SW480 (cell line): Measurements from ENCODE around the gene NTRK3.

Experiments used
- DNase-seq: peaks from one replicate; pipeline ENCODE4 v3.0.0-alpha.2; 2016; ENCODE audit warnings: low spot score

The NTRK3 gene

GRCh38 chr15:88230823-88231222 is 25.7 kb downstream of the NTRK3 start:
- DNase-seq = no peak

- no peak for DNase-seq
These were observed 31.1 kb downstream of the NTRK3 start for GRCh38 chr15:88225461-88225860.

GRCh38 chr15:88223084-88223483 is 33.5 kb downstream of the NTRK3 start:
- no peak for DNase-seq

GRCh38 chr15:88221836-88222235 is 34.7 kb downstream of the NTRK3 start:
- DNase-seq = no peak

- DNase-seq = no peak
These were observed 35.9 kb downstream of the NTRK3 start for GRCh38 chr15:88220443-88221335.

GRCh38 chr15:88219623-88220022 is 36.9 kb downstream of the NTRK3 start:
- no peak for DNase-seq

GRCh38 chr15:88218557-88219221 is 37.9 kb downstream of the NTRK3 start:
- no peak for DNase-seq

GRCh38 chr15:88215066-88215648 is 41.4 kb downstream of the NTRK3 start:
- DNase-seq = no peak

- no peak for DNase-seq
These were observed 47.4 kb downstream of the NTRK3 start for GRCh38 chr15:88209111-88209510.

GRCh38 chr15:88208396-88208795 is 48.1 kb downstream of the NTRK3 start:
- DNase-seq = no peak

- no peak for DNase-seq
These were observed 49.0 kb downstream of the NTRK3 start for GRCh38 chr15:88207565-88207964.

GRCh38 chr15:88204584-88204983 is 52.0 kb downstream of the NTRK3 start:
- peak; percentile 36 for DNase-seq

GRCh38 chr15:88202231-88202630 is 54.3 kb downstream of the NTRK3 start:
- no peak for DNase-seq

GRCh38 chr15:88201207-88201606 is 55.3 kb downstream of the NTRK3 start:
- no peak for DNase-seq

- DNase-seq = no peak
These were observed 59.6 kb downstream of the NTRK3 start for GRCh38 chr15:88196961-88197360.

- DNase-seq = no peak
These were observed 62.4 kb downstream of the NTRK3 start for GRCh38 chr15:88194162-88194561.

- DNase-seq = no peak
These were observed 63.1 kb downstream of the NTRK3 start for GRCh38 chr15:88193415-88193814.

GRCh38 chr15:88191812-88192165 is 64.8 kb downstream of the NTRK3 start:
- DNase-seq = no peak

- DNase-seq = no peak
These were observed 66.3 kb downstream of the NTRK3 start for GRCh38 chr15:88190232-88190631.

- no peak for DNase-seq
These were observed 68.2 kb downstream of the NTRK3 start for GRCh38 chr15:88188300-88188699.

- DNase-seq = no peak
These were observed 69.3 kb downstream of the NTRK3 start for GRCh38 chr15:88187195-88187594.

- DNase-seq = no peak
These were observed 71.0 kb downstream of the NTRK3 start for GRCh38 chr15:88185584-88185983.

- DNase-seq = no peak
These were observed 74.9 kb downstream of the NTRK3 start for GRCh38 chr15:88181613-88182012.
